H1 (cell line): Measurements from ENCODE around the gene ADA. TPM values are rescaled to one million over a fixed set of nuclear protein-coding genes. Genes with fewer than 3 reads are reported as not detected.

Source experiments
- CBX5 ChIP-seq: fragments of 300-800, 300-1000 bp; sonication (generic); IDR thresholded peaks from 2 replicates; pipeline ENCODE4 v1.7.1; 2016; ENCODE audit warnings: antibody characterized with exemption, low read length, low read depth
- CBX8 ChIP-seq: fragments of 300-800, 300-1000 bp; sonication (generic); IDR thresholded peaks from 2 replicates; pipeline ENCODE4 v1.7.1; 2016; ENCODE audit warnings: low read depth, low read length, borderline replicate concordance
- CEBPB ChIP-seq: IDR thresholded peaks from 2 replicates; pipeline ENCODE4 v1.6.1; 2012; ENCODE audit warnings: low read depth, low read length
- CHD7 ChIP-seq: fragments of 300-600 bp; sonication (generic); IDR thresholded peaks from 2 replicates; pipeline ENCODE4 v1.7.1; 2012; ENCODE audit warnings: low read length, moderate library complexity, mild to moderate bottlenecking, inconsistent platforms; ENCODE audit not compliant: insufficient replicate concordance
- GTF2F1 ChIP-seq: IDR thresholded peaks from 2 replicates; pipeline ENCODE4 v1.6.1; 2012; ENCODE audit warnings: low read depth, low read length, improper control_type of control experiment, borderline replicate concordance
- JUN ChIP-seq: IDR thresholded peaks from 2 replicates; pipeline ENCODE4 v1.6.1; 2011; ENCODE audit warnings: low read depth, mild to moderate bottlenecking, improper control_type of control experiment, low read length
- KDM1A ChIP-seq: fragments of 200-600, 300-600 bp; sonication (generic); IDR thresholded peaks from 2 replicates; pipeline ENCODE4 v1.7.1; 2016; ENCODE audit warnings: mild to moderate bottlenecking, low read length, borderline replicate concordance
- SIX5 ChIP-seq: IDR thresholded peaks from 2 replicates; pipeline ENCODE4 v1.6.1; 2011; ENCODE audit warnings: mild to moderate bottlenecking, low read depth, low read length
- SP1 ChIP-seq: IDR thresholded peaks from 2 replicates; pipeline ENCODE4 v1.6.1; 2011; ENCODE audit warnings: low read depth, low read length
- SP4 ChIP-seq: IDR thresholded peaks from 2 replicates; pipeline ENCODE4 v1.6.1; 2012; ENCODE audit warnings: low read length, inconsistent platforms
- TAF7 ChIP-seq: optimal IDR thresholded peaks from 2 replicates; pipeline ENCODE3; 2011; ENCODE audit warnings: low read depth, mild to moderate bottlenecking, inconsistent platforms, low read length, moderate library complexity, borderline replicate concordance
- YY1 ChIP-seq: IDR thresholded peaks from 2 replicates; pipeline ENCODE4 v1.6.1; 2011; ENCODE audit warnings: low read depth, mild to moderate bottlenecking, low read length
- polyA plus RNA-seq, 7 experiments: library from polyadenylated mRNA; depleted of rRNA in 3 of 7; stranded (reverse) in 5 of 7; unstranded in 2 of 7; fragments of >200 nt in 5 of 7; fragments of 200-250 nt in 2 of 7; gene quantifications; 1 replicate in 5 of 7; 2 replicates in 1 of 7; 4 replicates in 1 of 7; pipeline versions ENCODE4 v1.2.1 to v1.2.3, GENCODE V29; 2011 to 2013; ENCODE audit warnings: missing spikeins in 2 of 7, mixed read lengths in 2 of 7
- total RNA-seq: library from RNA; stranded (reverse); fragmentation: NEBNext Ultra II Directional; extraction: Animal tissue kit (Norgen Biotek cat#: 25700); gene quantifications from 2 replicates; pipeline ENCODE4 v1.2.1, GENCODE V29; 2021

ADA gene
- total and polyA plus RNA-seq, 2 of the 8 experiments (the other 6 are each of a cell fraction or from before 2014, with no cell fraction given), result 19.9 to 32.8 TPM

- TF ChIP-seq CHD7 (no peak), KDM1A (no peak), CEBPB (no peak), SP4 (no peak), CBX8 (no peak), TAF7 (no peak), SIX5 (no peak), CBX5 (no peak), YY1 (no peak), JUN (no peak), SP1 (no peak), GTF2F1 (no peak)
These were observed 37.0 kb downstream of the ADA start (continued) for GRCh38 chr20:44614525-44614924.
